Activated CD4-positive, alpha-beta T cell treated with anti-CD3 and anti-CD28 coated beads for 1 hour (primary cell): ENCODE data around the gene SEL1L2.

ENCODE experiments used
- DNase-seq: peaks from one replicate; pipeline ENCODE4 v3.0.0-alpha.2; 2020

SEL1L2 gene

GRCh38 chr20:13863244-13863643 is 127.2 kb downstream of the SEL1L2 start:
- DNase-seq, result no peak

GRCh38 chr20:13862245-13862644 is 128.2 kb downstream of the SEL1L2 start:
- DNase-seq, result no peak

- DNase-seq, result no peak
Measured at GRCh38 chr20:13858871-13859270, 131.5 kb downstream of the SEL1L2 start.

GRCh38 chr20:13858439-13858838 is 132.0 kb downstream of the SEL1L2 start:
- no peak for DNase-seq

- no peak for DNase-seq
Measured at GRCh38 chr20:13857961-13858360, 132.5 kb downstream of the SEL1L2 start.

- no peak for DNase-seq
Measured at GRCh38 chr20:13857304-13857703, 133.1 kb downstream of the SEL1L2 start.

- DNase-seq, result no peak
Measured at GRCh38 chr20:13856354-13856753, 134.1 kb downstream of the SEL1L2 start.

GRCh38 chr20:13855613-13856012 is 134.8 kb downstream of the SEL1L2 start:
- no peak for DNase-seq

- DNase-seq, result no peak
Measured at GRCh38 chr20:13852306-13852705, 138.1 kb downstream of the SEL1L2 start.

GRCh38 chr20:13851279-13851678 is 139.1 kb downstream of the SEL1L2 start:
- DNase-seq, result no peak

- no peak for DNase-seq
Measured at GRCh38 chr20:13844296-13844695, 146.1 kb downstream of the SEL1L2 start.

- DNase-seq, result no peak
Measured at GRCh38 chr20:13841206-13841605, 149.2 kb downstream of the SEL1L2 start.

GRCh38 chr20:13840093-13840465 is 150.3 kb downstream of the SEL1L2 start:
- DNase-seq, result no peak

- no peak for DNase-seq
Measured at GRCh38 chr20:13839421-13840092, 150.9 kb downstream of the SEL1L2 start.

GRCh38 chr20:13838664-13839063 is 151.8 kb downstream of the SEL1L2 start:
- DNase-seq, result no peak

GRCh38 chr20:13831476-13831875 is 158.9 kb downstream of the SEL1L2 start:
- no peak for DNase-seq

- DNase-seq, result no peak
Measured at GRCh38 chr20:13825465-13825864, 164.9 kb downstream of the SEL1L2 start.

- DNase-seq, result no peak
Measured at GRCh38 chr20:13824459-13824858, 166.0 kb downstream of the SEL1L2 start.

GRCh38 chr20:13822459-13822858 is 168.0 kb downstream of the SEL1L2 start:
- no peak for DNase-seq

GRCh38 chr20:13821876-13822275 is 168.5 kb downstream of the SEL1L2 start:
- DNase-seq, result no peak

- no peak for DNase-seq
Measured at GRCh38 chr20:13819885-13820645, 170.3 kb downstream of the SEL1L2 start.

- DNase-seq, result no peak
Measured at GRCh38 chr20:13817342-13817741, 173.1 kb downstream of the SEL1L2 start.

GRCh38 chr20:13816757-13817156 is 173.7 kb downstream of the SEL1L2 start:
- DNase-seq, result no peak

- no peak for DNase-seq
Measured at GRCh38 chr20:13814672-13815071, 175.7 kb downstream of the SEL1L2 start.

- DNase-seq, result no peak
Measured at GRCh38 chr20:13813910-13814309, 176.5 kb downstream of the SEL1L2 start.
